Stimulated activated CD4-positive, alpha-beta T cell treated with anti-CD3 and anti-CD28 coated beads, Interleukin-2, amount 100 ng/mL, for 24 hours (primary cell): ENCODE measurements around the gene ACD.
A peak's percentile ranks its signal among the peaks of the same experiment; 100 is the strongest.

Experiments used
- DNase-seq, 2 donors: peaks; one replicate each; pipeline ENCODE4 v3.0.0-alpha.2; 2020

ACD gene

GRCh38 chr16:67645397-67646121 is 14.5 kb downstream of the ACD start:
- DNase-seq, result no peak

DNA sequence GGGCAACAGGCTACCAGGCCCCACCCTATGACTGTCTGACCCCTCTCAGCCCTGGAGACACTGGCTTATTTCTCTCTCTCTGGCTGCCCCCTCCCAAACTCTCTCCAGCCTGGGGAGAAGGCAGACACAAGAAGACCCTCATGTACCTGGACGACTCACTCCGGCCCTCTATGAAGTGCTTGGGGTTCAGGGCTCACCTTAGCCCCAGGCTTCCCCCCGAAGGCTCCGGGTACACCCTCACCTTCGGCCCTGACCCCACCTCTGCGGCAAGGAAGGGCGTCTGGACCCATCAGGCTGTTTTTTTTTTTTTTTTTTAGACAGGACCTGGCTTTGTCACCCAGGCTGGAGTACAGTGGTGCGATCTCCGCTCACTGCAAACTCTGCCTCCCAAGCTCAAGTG is 16.0 kb downstream of the ACD start:
- no peak for DNase-seq

- DNase-seq, result no peak
Measured at GRCh38 chr16:67641779-67642708, 18.0 kb downstream of the ACD start.

DNA sequence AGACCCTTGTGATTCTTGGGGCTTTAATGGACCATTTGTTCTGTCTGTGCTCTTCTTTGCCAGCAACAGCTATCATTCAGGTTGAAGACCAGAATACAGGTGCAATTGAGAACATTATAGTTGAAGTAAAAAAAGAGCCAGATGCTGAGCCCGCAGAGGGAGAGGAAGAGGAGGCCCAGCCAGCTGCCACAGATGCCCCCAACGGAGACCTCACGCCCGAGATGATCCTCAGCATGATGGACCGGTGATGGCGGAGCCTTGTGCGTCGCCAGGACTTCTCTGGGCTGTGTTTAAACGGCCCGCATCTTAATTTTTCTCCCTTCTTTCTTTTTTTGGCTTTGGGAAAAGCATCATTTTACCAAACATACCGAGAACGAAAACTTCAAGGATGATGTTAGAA is 22.4 kb downstream of the ACD start:
- no peak for DNase-seq

DNA sequence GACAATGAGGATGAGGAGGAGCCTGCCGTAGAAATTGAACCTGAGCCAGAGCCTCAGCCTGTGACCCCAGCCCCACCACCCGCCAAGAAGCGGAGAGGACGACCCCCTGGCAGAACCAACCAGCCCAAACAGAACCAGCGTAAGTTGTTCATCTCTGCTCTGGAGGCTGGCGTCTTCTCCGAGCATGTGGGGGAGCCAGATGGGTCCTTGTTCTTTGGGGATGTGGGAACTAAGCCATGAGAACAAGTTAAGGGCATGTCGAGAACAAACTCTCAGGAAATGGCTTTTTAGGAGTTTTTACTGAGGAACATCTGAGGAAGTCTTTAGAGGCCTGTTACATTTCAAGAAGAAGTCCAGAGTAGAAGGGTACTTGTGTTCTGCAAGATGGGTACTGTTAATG is 23.3 kb downstream of the ACD start:
- DNase-seq, result no peak

DNA sequence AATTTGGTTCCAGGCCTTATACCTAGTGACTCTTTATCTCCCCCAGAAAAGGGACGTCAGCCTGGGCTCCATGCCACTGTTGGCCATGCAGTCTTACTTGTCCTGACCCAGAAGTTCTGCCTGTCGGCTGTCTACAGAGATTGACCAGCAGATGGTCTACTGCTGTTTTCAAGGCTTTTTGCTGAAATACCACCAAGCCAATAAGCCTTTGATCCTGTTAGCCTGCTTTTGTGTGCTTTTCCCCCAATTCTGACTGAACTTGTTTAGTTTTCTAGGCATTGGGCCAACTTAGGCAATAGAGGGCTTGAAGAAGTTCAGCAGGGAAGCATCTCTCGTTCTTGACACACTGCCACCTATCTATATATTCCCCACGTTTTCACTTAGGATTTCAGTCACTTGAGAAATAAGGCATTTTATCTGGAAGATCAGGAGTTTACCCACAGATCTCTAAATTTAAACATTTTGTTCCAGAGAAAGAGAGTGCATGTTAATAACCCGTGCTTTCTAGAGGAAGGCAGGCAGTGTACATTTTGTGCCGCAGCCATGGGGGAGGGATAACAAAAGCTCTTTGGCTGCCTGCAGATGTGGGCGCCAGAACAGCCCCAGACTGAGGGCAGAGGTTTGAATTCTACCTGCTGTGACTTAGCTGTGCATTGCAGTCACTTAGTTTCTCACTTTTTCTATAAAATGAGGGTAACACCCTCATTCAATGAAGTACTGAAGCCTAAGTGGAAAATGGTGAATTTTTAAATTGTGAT is 27.5 kb downstream of the ACD start:
- no peak for DNase-seq

- DNase-seq, result no peak
Measured at GRCh38 chr16:67628216-67628615, 31.8 kb downstream of the ACD start.

- DNase-seq, result peak in 1 of 2 donors; percentile 19
Measured at GRCh38 chr16:67613808-67614207, 46.3 kb downstream of the ACD start.

DNA sequence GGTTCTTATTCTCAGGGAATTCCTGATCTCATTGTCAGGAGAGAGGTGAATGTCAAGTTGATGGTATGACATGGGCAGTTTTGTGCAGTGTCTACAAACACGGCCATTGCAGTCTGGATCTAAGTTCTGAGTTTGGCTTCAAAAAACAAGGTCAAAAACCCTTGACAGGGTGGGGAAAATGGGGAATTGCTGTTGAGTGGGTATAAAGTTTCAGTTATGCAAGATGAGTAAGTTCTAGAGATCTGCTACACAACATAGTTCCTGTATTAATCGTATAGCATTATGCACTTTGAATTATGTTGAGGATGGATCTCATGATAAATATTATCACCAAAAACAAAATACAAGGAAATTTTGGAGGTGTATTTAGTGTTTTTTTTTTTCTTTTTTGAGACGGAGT is 51.7 kb downstream of the ACD start:
- DNase-seq, result no peak
